Fibroblast of mammary gland (primary cell): ENCODE data around the gene DMAC2L.
"Not testable (repeated sequence)": the region's sequence is repeated elsewhere in the genome, so short reads cannot be mapped to it uniquely, and the experiment has no call there.

Experiments used
- DNase-seq: peaks from one replicate; pipeline ENCODE4 v3.0.0-alpha.2; 2010; ENCODE audit warnings: low read depth
- H3K4me3 ChIP-seq: 2 replicates; pipeline ENCODE4 v1.5.1; 2011; ENCODE audit warnings: low read depth, mild to moderate bottlenecking, low read length, moderate library complexity; ENCODE audit not compliant: control insufficient read depth
- TF ChIP-seq, protein P1 (sequence below): conservative IDR thresholded peaks from 2 replicates; pipeline ENCODE4 v1.5.1; 2011; ENCODE audit warnings: low read depth, low read length, inconsistent platforms; ENCODE audit not compliant: control insufficient read depth, insufficient read depth

The DMAC2L gene

DNA sequence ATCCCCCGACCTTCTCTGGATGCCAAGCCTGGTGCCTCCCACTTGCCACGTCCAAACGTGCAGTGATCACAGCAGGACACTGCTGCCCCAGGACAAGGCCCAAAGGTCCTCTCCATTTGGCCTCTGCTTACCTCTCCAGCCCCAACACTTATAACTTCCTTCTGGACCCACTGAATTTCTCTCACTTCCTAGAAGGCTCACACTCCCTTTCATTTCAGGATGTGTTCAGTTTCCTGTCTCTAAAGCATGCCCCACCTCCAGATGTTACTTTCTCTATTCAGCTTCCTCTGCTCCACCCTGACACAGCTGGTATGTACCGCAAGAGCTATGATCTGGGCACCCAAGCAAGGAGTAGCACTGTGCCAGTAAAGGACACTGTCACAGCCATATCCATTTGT lies 51.6 kb downstream of the DMAC2L start:
- no peak overlapping the region for H3K4me3 ChIP-seq
- DNase-seq, result peak; percentile 28
- TF ChIP-seq, protein P1, sequence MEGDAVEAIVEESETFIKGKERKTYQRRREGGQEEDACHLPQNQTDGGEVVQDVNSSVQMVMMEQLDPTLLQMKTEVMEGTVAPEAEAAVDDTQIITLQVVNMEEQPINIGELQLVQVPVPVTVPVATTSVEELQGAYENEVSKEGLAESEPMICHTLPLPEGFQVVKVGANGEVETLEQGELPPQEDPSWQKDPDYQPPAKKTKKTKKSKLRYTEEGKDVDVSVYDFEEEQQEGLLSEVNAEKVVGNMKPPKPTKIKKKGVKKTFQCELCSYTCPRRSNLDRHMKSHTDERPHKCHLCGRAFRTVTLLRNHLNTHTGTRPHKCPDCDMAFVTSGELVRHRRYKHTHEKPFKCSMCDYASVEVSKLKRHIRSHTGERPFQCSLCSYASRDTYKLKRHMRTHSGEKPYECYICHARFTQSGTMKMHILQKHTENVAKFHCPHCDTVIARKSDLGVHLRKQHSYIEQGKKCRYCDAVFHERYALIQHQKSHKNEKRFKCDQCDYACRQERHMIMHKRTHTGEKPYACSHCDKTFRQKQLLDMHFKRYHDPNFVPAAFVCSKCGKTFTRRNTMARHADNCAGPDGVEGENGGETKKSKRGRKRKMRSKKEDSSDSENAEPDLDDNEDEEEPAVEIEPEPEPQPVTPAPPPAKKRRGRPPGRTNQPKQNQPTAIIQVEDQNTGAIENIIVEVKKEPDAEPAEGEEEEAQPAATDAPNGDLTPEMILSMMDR, result no peak

DNA sequence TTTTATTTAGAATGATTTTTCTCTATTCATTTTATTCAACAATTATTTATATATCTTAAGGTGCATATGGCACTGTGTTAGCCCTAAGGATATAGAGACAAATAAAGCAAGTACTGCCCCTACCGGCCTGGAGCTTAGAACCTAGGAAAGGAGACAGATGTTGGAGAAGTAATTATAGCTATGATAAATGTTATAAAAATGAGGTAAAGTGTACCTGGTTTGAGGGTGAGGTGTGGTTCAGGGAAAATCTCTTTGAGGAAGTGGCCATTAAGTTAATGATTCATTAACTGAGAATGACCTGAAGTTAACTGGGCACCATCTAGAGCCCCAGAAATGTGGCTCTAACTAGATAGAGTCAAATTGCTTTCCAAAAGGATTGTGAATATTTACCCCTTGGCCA lies 52.7 kb downstream of the DMAC2L start:
- TF ChIP-seq, protein P1, result no peak
- DNase-seq, result no peak

GRCh38 chr14:50365572-50365971 lies 53.4 kb downstream of the DMAC2L start:
- H3K4me3 ChIP-seq, DNase-seq: not testable (repeated sequence)

More for the DNA sequence above, 52.7 kb downstream of the DMAC2L start:
- H3K4me3 ChIP-seq, result no peak overlapping the region

DNA sequence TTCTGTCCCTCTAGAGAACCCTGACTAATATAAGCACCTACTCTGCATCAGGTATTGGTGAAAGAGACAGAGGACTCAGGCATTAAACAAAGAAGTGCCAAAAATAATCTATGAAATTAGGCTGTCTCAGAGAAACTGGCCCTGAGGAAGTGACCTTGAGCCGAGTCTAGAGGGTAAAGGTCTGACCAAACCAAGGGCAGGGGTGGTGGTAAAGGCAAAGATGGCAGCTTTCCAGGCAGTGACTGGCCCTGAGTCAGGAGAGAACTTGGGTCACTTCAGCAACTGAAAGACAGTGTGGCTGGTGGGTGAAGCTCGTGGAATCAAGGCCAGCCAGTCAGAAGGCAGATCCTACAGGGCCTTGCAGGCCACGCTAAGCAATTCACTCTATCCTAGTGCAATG lies 54.0 kb downstream of the DMAC2L start:
- DNase-seq, result peak; percentile 45
- H3K4me3 ChIP-seq, result no peak overlapping the region
- TF ChIP-seq, protein P1, result no peak

DNA sequence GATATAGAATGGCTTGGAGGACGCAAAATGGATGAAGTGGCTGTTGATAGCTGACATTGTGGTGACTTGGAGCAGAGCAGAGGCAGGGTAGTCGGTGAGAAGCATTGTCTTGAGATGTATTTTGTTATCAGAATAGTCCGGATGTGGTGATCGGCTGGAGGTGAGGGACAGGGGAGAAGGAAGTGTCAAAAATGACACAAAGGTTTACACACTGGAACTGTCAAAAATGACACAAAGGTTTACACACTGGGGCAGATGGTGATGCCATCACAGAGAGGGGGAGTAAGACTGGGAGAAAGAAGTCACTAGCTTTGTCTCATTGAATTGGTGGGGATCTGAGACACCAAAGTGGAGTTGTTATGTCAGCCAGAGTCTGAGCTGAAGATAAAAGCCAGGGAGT lies 54.5 kb downstream of the DMAC2L start:
- TF ChIP-seq, protein P1, result no peak
- no peak overlapping the region for H3K4me3 ChIP-seq
- no peak for DNase-seq

GRCh38 chr14:50371546-50371945 lies 59.4 kb downstream of the DMAC2L start:
- H3K4me3 ChIP-seq, result no peak overlapping the region
- TF ChIP-seq, protein P1, result no peak
- no peak for DNase-seq

DNA sequence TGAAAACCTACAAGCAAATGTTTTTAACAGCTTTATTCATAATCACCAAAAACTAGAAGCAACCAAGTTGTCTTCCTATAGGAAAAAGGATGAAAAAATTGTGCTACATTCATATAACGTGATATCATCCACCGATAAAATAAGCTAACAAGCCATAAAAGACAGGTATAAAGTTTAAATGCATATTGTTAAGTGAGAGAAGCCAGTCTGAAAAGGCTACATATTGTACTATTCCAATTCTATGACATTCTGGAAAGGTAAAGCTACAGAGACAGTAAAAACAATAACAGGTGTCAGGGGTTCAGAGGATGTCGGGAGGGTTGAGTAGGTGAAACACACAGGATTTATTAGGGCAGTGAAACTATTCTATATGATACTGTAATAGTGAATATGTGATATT lies 61.8 kb downstream of the DMAC2L start:
- H3K4me3 ChIP-seq, result no peak overlapping the region
- no peak for DNase-seq
- TF ChIP-seq, protein P1, result no peak
